ENCODE data around the gene NPC2.

DNA sequence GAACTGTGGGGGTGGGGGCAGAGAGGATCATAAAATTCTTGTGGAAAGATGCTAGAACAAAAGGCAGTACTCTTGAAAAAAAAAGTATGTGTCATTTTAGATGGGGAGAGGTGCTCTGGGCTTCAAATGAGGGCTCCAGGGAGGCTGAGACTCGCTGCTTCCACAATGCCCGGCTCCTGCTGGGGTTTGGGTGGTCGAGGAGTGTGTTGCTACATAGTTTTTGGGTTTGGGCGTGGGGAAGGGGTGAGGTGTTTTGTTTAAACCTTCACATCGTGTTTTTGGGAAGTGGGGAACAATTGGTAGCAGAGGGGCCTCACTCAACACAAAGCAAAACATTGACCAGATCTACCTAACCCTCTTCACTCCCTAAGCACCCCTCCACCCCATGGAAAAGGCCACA lies 8.6 kb upstream of the NPC2 start:
- TF ChIP-seq CTCF (IDR thresholded peaks at IDR 0.05) (no peak), POLR2A (IDR thresholded peaks at IDR 0.05) (no peak)
